HUDEP-2 (cell line): ENCODE measurements around the gene SYNRG.

Experiments used
- DNase-seq, 76 experiments: peaks; one replicate each; lab custom pipeline; 2025; ENCODE audit not compliant: unreplicated experiment in 76 of 76; lab: John Stamatoyannopoulos, UW

Gene SYNRG

GRCh38 chr17:37607637-37608331, 1.4 kb downstream of the SYNRG start:
- DNase-seq = no peak

- DNase-seq = no peak
These were observed 3.3 kb downstream of the SYNRG start for GRCh38 chr17:37605813-37606505.

DNA sequence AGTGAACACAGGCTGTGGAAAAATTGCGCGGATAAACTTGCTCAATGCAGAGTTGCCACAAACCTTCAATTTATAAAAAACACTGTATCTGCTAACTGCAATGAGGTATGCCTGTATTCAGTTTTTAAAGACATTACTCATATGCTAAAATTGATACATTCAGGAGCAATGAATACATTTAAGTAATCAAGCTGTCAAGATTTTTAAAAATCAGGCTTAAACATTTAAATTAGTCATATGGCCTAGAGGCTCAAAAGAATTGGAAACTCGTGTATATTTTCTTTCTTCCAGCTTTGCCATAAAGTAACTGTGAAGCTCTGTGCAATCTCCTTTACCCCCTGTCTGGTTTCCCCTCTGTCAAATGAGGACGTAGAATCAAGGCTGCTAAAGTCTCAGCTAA, 4.1 kb downstream of the SYNRG start:
- no peak for DNase-seq

DNA sequence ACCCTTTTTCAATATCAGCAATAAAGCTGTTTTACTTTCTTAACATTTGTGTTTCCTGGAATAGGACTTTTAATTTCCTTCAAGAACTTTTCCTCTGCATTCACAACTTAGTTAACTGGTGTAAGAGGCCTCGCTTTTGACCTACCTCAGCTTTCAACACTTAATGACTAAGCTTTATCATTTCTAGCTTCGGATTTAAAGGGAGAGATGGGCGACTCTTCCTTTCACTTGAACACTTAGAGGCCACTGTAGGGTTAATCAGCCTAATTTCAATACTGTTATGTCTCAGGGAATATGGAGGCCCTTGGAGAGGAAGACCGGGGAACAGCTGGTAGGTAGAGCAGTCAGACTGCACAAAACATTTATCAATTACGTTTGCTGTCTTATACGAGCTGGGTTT, 4.7 kb downstream of the SYNRG start:
- no peak for DNase-seq

GRCh38 chr17:37598145-37598544, 11.1 kb downstream of the SYNRG start:
- no peak for DNase-seq

DNA sequence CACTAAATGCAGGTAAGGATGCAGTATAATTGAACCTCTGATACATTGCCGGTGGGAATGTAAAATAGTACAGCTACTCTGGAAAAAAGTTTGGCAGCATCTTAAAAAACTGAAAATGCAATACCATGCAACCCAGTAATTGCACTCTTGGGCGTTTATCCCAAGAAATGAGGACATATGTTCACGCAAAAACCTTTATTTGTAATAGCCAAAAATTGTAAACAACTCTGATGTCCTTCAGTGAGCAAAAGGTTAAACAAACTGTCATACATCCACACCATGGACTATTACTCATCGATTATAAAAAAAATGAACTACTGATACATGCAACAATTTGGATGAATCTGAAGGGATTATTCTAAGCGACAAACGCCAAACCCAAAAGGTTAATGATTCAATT, 16.9 kb downstream of the SYNRG start:
- DNase-seq = no peak

GRCh38 chr17:37585066-37585465, 24.2 kb downstream of the SYNRG start:
- no peak for DNase-seq

DNA sequence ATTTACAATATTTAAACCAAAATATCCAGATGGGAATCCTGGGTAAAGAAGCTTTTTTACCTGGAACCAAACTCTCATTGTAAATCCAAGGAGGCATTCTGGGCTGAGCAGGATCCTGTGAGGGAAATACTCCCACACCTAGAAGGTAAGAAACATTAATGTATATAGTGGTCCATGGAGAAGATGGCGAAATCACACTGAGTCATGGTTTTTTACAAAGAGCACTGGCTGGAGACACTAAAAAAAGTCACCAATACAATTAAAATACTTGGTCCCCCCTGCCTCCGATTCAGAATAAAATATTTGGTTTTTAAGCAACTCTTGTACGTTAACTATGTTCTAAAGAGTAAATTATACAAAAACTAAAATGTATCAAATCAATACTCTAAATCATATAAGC, 32.9 kb downstream of the SYNRG start:
- no peak for DNase-seq

GRCh38 chr17:37574427-37574826, 34.8 kb downstream of the SYNRG start:
- no peak for DNase-seq

DNA sequence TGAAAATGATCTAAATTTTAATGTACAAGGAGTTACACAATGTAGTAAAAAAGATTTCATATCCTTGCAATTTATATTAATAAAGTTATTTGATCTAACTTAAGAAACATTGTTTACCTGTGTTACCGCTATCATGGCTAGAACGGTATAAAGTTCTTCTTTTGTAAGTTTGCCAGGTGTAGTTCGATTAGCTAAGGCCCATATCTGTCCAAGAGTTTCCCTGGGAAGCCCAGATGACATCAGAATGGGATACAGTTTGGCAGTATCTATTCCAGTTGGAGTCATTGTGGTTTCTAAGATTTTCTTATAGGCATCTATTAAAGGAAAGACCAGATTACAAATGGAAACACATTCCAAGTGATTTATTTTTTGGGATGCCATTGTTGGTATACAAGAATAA, 37.5 kb downstream of the SYNRG start:
- no peak for DNase-seq

DNA sequence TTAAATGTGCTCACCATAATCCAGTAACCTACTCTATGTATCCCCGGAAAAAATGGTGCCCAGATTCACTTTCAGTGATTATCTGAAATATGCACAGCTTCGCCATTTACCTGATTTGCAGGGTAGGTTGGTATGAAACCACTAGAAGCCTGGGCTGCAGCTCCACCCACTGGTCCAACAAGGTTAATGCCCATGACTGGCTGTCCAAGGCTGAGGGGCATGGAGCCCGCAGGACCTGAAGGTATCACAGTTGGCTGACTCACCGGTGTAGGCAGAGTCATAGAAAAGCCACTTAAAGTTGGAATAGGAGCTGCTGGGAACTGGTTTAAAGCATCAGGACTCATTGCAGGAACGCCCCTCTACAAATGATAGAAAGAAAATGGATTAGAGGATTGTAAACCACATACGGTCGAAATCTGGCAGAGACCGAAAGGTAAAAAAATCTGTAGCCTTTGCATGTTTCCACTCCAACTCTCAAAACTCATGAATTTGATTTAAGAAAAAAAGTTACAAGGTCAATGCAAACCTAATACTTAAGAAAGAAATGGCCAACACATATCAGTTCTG, 38.6 kb downstream of the SYNRG start:
- DNase-seq = peak in 49 of 76 experiments; percentile 2 to 69 (median 23)

DNA sequence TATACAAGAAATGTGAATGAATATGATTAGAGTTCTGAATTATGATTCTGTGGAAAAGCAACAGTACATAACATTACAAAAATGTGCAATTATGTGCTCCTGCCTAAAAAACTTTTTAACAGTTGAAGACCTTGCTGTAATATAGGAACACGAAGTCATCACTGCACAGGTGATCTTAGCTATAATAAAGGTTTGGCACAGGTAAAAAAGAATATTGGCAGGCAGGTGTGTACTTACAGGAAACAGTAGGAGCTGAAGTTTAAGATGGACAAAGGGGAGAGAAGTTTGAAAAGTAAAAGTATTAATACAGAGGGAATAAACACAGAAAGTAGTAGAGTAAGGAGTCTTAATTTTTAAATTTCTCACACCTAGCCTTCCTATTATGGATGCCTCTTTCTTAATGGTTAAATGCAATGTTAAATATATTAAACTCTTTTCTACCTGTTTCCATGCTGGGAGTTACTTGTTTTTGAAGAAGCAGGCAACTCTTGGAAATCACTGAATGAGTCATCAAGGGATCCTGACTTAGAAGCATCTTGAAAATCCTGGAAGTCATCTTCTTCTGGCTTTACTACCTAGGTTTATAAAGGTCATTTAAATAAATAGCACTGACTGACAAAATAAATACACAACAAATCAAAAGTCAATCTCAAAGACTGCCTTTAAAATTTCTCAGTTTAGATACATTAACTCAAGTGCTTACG, 40.7 kb downstream of the SYNRG start:
- DNase-seq = no peak

DNA sequence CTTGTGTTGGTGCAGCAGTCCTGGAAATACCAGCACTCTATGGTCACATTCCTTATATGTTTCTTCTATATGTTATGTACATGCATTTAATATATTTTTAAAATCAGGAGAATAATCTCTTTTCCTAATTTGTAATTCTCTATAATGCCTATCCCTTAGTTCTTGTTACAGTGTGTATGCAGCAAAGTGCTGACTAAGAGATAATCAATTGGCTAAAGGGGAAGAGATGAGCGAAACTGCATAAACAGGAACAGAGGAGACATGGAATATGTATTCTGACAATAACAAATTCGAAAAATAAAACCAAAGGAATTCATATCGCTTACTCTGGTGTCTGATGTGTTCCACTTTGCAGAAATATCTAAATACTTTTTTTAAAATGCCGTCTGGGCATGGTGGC, 41.7 kb downstream of the SYNRG start:
- no peak for DNase-seq

DNA sequence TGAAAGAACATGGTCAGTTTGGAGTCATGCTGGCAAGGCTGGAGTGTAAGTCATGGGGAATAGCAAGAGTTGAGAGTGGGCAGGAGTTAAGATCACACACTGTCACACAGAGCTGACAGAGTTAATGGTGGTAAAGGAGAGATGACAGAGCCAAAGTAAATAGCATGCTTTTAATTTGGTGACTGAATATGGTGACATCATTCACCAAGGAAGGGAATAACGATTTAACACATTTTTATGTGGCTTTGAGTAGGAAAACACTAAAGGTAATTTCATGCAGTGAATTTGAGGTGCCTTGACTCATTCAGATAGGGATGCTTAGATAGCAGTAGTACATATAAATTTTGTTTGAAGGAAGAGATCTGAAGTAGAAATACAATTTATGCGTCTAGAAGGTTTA, 42.1 kb downstream of the SYNRG start:
- no peak for DNase-seq

DNA sequence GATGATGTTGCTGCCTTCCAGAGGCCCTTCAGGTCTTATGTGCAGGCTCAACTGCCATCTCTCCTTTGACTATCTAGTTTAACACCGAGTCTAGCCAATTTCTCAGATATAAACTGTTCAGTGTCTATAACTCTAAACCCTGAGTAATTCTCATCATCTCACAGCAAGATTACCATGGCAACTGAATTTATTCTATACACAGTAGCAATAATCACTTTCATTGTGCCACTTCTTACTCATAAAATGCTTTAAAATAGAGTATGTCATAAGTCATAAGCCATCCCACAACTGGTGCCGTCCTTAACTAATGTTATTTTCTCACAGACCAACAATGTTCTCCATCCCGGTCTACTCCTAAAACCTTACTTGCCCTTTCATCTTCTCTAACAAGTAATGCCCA, 45.0 kb downstream of the SYNRG start:
- no peak for DNase-seq

GRCh38 chr17:37562016-37562745, 47.0 kb downstream of the SYNRG start:
- DNase-seq = peak in 3 of 76 experiments; percentile 0 to 6 (median 2)

DNA sequence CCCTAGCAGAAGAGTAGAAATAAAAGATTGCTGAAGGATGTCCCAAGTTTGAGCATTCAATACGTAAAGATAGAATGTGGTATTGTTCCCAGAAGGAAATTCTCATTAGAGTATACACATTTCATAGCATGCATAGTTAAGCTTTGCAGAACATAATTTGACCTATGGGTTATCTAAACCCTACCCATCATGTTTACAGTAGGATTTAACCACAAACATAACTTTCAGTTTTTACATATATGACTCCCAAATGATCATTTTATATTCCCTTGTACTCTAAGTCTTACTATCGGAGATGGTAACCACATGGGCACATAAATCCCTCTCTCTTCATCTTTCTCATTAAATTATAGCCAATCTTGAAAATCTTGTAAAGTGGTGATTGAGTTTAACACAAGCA, 50.9 kb downstream of the SYNRG start:
- DNase-seq = no peak

DNA sequence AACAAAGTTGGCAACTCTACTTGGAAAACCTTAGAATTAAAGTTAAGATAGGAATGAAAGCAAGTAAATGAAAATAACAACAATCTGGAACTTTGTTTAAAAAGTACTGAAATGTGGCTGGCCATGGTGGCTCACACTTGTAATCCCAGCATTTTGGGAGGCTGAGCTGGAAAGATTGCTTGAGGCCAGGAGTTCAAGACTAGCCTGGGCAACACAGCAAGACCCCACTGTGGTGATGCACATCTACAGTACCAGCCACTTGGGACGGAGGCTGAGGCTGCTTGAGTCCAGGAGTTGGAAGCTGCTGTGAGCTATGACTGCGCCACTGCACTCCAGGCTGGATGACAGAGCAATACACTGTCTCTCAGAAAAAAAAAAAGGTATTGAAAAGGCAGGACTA, 51.7 kb downstream of the SYNRG start:
- no peak for DNase-seq

DNA sequence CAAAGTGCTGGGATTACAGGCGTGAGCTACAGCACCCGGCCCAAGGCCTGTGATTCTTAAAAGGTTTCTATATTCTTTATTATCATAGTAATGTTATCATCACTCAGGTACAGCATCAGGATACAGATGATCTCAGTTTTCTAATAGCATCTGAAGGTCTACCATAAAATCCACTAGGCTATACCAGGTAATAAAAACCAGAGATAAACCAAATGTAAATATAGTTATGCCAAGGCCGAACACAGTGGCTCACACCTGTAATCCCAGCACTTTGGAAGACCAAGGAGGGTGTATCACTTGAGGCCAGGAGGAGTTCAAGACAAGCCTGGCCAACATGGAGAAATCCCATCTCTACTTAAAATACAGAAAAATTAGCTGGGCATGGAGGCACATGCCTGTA, 53.8 kb downstream of the SYNRG start:
- DNase-seq = no peak

DNA sequence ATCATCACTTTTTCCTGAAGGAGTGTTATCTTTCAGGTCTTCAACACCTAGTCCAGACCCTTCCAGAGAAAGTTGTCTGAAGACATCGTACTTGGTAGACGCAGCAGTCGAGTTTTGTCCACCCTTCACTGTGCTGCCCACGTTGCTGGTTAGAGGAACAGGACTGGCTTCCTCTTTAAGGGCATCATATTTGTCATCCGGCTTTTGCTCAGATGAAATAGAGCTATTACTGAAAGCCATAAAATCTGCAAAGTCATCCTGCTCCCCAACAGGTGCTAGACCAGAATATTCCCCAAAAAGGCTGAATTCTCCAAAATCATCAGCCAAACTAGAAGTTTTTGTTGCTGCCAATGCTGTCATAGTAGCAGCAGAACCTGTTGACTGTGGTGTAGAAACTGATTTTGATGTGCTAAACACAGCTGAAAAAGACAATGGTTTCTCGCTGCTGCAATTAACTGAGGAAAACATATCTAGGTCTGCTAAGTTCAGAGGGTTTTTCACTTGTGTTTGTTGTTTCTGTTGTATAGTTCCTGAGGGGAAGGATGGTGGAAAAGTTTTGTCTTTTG, 55.7 kb downstream of the SYNRG start:
- no peak for DNase-seq

GRCh38 chr17:37551788-37552187, 57.4 kb downstream of the SYNRG start:
- DNase-seq = no peak
